ENCODE results near the gene DUOX2.
"Not testable (repeated sequence)": the region's sequence is repeated elsewhere in the genome, so short reads cannot be mapped to it uniquely, and the experiment has no call there.

The DUOX2 gene

GRCh38 chr15:45102226-45102625 is 11.7 kb downstream of the DUOX2 start:
- no peak for DNase-seq

- no peak for DNase-seq
Measured at GRCh38 chr15:45101749-45102148, 12.2 kb downstream of the DUOX2 start.

GRCh38 chr15:45100884-45101625 is 12.9 kb downstream of the DUOX2 start:
- DNase-seq: no peak

GRCh38 chr15:45099549-45100165 is 14.3 kb downstream of the DUOX2 start:
- DNase-seq: no peak

GRCh38 chr15:45097466-45097865 is 16.5 kb downstream of the DUOX2 start:
- no peak for DNase-seq

- DNase-seq: no peak
Measured at GRCh38 chr15:45095661-45096060, 18.3 kb downstream of the DUOX2 start.

GRCh38 chr15:45094358-45094730 is 19.6 kb downstream of the DUOX2 start:
- DNase-seq: no peak

- no peak for DNase-seq
Measured at GRCh38 chr15:45093622-45094357, 20.2 kb downstream of the DUOX2 start.

- no peak for DNase-seq
Measured at GRCh38 chr15:45093013-45093412, 21.0 kb downstream of the DUOX2 start.

- no peak for DNase-seq
Measured at GRCh38 chr15:45091576-45091975, 22.4 kb downstream of the DUOX2 start.

- no peak for DNase-seq
Measured at GRCh38 chr15:45091161-45091560, 22.8 kb downstream of the DUOX2 start.

- DNase-seq: no peak
Measured at GRCh38 chr15:45089712-45090373, 24.1 kb downstream of the DUOX2 start.

GRCh38 chr15:45088801-45089711 is 24.9 kb downstream of the DUOX2 start:
- no peak for DNase-seq

GRCh38 chr15:45087513-45087912 is 26.5 kb downstream of the DUOX2 start:
- no peak for DNase-seq

- DNase-seq: no peak
Measured at GRCh38 chr15:45084163-45084562, 29.8 kb downstream of the DUOX2 start.

GRCh38 chr15:45083223-45083622 is 30.7 kb downstream of the DUOX2 start:
- no peak for DNase-seq

GRCh38 chr15:45082412-45082811 is 31.6 kb downstream of the DUOX2 start:
- not testable (repeated sequence) for DNase-seq

GRCh38 chr15:45080593-45080992 is 33.4 kb downstream of the DUOX2 start:
- DNase-seq: not testable (repeated sequence)

GRCh38 chr15:45079628-45080246 is 34.2 kb downstream of the DUOX2 start:
- DNase-seq: not testable (repeated sequence)

GRCh38 chr15:45079201-45079600 is 34.8 kb downstream of the DUOX2 start:
- not testable (repeated sequence) for DNase-seq
